Chondrocyte (in vitro differentiated cells): ENCODE measurements around the gene SPINK4. TPM values are rescaled to one million over a fixed set of nuclear protein-coding genes. Genes with fewer than 3 reads are reported as not detected.

Source experiments
- DNase-seq: peaks from one replicate; pipeline ENCODE4 v3.0.0; 2021; ENCODE audit warnings: mixed read lengths, low spot score
- H3K27ac Mint-ChIP-seq: one replicate; pipeline ENCODE4 v1.8.0; 2021; ENCODE audit warnings: mild to moderate bottlenecking, moderate library complexity, mixed read lengths; ENCODE audit not compliant: unreplicated experiment
- H3K27me3 Mint-ChIP-seq: 2 replicates; pipeline ENCODE4 v1.8.0; 2021; ENCODE audit warnings: low read depth, mixed read lengths
- H3K36me3 Mint-ChIP-seq: 2 replicates; pipeline ENCODE4 v1.8.0; 2021; ENCODE audit warnings: low read depth, mixed read lengths
- H3K4me1 Mint-ChIP-seq: 2 replicates; pipeline ENCODE4 v1.8.0; 2021; ENCODE audit warnings: low read depth, mild to moderate bottlenecking, mixed read lengths
- H3K4me3 Mint-ChIP-seq: one replicate; pipeline ENCODE4 v1.8.0; 2021; ENCODE audit warnings: mild to moderate bottlenecking, moderate library complexity, mixed read lengths; ENCODE audit not compliant: unreplicated experiment
- H3K9me3 Mint-ChIP-seq: 2 replicates; pipeline ENCODE4 v1.8.0; 2021; ENCODE audit warnings: low read depth, mixed read lengths
- total RNA-seq: library from RNA; stranded (reverse); gene quantifications from 3 replicates; pipeline ENCODE4 v1.2.1, GENCODE V29; 2021
- TF ChIP-seq, protein P1 (sequence below): fragments of 200-600 bp; sonication (generic); IDR thresholded peaks from 2 replicates; pipeline ENCODE4 v1.5.0; 2021; ENCODE audit warnings: antibody characterized with exemption, mild to moderate bottlenecking, moderate library complexity

The SPINK4 gene
- total RNA-seq, 1 donor from 2014 or later: not detected

GRCh38 chr9:33291901-33292300 lies 51.9 kb downstream of the SPINK4 start:
- H3K4me3 Mint-ChIP-seq: peak overlapping the region; percentile 95
- no peak for DNase-seq
- peaks cover 19% of the 10 kb centered on the region for H3K36me3 Mint-ChIP-seq
- peak overlapping the region; percentile 100 for H3K27ac Mint-ChIP-seq
- no peaks in the 10 kb centered on the region for H3K9me3 Mint-ChIP-seq
- H3K4me1 Mint-ChIP-seq: peaks cover 47% of the 10 kb centered on the region
- TF ChIP-seq, protein P1, sequence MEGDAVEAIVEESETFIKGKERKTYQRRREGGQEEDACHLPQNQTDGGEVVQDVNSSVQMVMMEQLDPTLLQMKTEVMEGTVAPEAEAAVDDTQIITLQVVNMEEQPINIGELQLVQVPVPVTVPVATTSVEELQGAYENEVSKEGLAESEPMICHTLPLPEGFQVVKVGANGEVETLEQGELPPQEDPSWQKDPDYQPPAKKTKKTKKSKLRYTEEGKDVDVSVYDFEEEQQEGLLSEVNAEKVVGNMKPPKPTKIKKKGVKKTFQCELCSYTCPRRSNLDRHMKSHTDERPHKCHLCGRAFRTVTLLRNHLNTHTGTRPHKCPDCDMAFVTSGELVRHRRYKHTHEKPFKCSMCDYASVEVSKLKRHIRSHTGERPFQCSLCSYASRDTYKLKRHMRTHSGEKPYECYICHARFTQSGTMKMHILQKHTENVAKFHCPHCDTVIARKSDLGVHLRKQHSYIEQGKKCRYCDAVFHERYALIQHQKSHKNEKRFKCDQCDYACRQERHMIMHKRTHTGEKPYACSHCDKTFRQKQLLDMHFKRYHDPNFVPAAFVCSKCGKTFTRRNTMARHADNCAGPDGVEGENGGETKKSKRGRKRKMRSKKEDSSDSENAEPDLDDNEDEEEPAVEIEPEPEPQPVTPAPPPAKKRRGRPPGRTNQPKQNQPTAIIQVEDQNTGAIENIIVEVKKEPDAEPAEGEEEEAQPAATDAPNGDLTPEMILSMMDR: no peak
- H3K27me3 Mint-ChIP-seq: no peaks in the 10 kb centered on the region

GRCh38 chr9:33293782-33294181 lies 53.8 kb downstream of the SPINK4 start:
- Mint-ChIP-seq H3K9me3 (no peaks in the 10 kb centered on the region), H3K4me1 (peaks cover 64% of the 10 kb centered on the region), H3K4me3 (no peak overlapping the region), H3K36me3 (peaks cover 30% of the 10 kb centered on the region), H3K27ac (no peak overlapping the region), H3K27me3 (no peaks in the 10 kb centered on the region)
- TF ChIP-seq, protein P1: no peak
- DNase-seq: no peak

DNA sequence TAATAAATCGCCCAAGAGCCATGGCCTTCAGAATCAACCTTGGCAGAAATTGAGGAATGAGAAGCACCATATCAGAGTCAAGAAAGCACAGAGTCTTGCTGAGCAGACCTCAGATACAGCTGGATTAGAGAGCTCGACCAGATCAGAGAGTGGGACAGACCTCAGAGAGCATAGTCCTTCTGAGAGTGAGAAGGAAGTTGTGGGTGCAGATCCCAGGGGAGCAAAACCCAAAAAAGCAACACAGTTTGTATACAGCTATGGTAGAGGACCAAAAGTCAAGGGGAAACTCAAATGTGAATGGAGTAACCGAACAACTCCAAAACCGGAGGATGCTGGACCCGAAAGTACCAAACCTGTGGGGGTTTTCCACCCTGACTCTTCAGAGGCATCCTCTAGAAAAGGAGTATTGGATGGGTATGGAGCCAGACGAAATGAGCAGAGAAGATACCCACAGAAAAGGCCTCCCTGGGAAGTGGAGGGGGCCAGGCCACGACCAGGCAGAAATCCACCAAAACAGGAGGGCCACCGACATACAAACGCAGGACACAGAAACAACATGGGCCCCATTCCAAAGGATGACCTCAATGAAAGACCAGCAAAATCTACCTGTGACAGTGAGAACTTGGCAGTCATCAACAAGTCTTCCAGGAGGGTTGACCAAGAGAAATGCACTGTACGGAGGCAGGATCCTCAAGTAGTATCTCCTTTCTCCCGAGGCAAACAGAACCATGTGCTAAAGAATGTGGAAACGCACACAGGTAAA lies 54.9 kb downstream of the SPINK4 start:
- Mint-ChIP-seq H3K4me1 (peaks cover 61% of the 10 kb centered on the region), H3K27ac (no peak overlapping the region), H3K27me3 (no peaks in the 10 kb centered on the region), H3K36me3 (peaks cover 36% of the 10 kb centered on the region), H3K4me3 (no peak overlapping the region), H3K9me3 (no peaks in the 10 kb centered on the region)
- DNase-seq: no peak
- TF ChIP-seq, protein P1: no peak

GRCh38 chr9:33295571-33295970 lies 55.6 kb downstream of the SPINK4 start:
- peaks cover 38% of the 10 kb centered on the region for H3K36me3 Mint-ChIP-seq
- no peak overlapping the region for H3K27ac Mint-ChIP-seq
- peaks cover 58% of the 10 kb centered on the region for H3K4me1 Mint-ChIP-seq
- no peak overlapping the region for H3K4me3 Mint-ChIP-seq
- TF ChIP-seq, protein P1: no peak
- DNase-seq: no peak
- H3K27me3 Mint-ChIP-seq: no peaks in the 10 kb centered on the region
- H3K9me3 Mint-ChIP-seq: no peaks in the 10 kb centered on the region

DNA sequence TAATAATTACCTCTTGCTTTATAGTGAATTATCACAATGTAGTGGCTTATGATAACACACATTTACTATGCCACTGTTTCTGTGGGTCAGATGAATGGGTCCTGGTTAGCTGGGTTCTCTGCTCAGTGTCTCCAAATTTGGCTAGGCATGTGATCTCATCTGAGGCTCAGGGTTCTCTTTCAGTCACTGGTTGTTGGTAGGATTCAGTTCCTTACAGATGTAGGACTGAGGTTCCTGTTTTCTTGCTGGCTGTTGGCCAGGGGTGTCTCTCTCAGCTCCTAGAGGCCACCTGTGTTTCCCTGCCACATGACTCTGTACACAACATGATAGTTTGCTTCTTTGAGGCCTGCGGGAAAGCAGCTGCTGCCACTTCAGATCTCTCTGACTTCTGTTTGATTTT lies 57.5 kb downstream of the SPINK4 start:
- H3K27ac Mint-ChIP-seq: peak overlapping the region; percentile 8
- no peak overlapping the region for H3K4me3 Mint-ChIP-seq
- no peaks in the 10 kb centered on the region for H3K9me3 Mint-ChIP-seq
- no peak for DNase-seq
- H3K36me3 Mint-ChIP-seq: peaks cover 38% of the 10 kb centered on the region
- H3K4me1 Mint-ChIP-seq: peaks cover 41% of the 10 kb centered on the region
- TF ChIP-seq, protein P1: no peak
- H3K27me3 Mint-ChIP-seq: no peaks in the 10 kb centered on the region

Other genes with a start within 250 kb of the SPINK4 start
- 24.0 to 28.0 TPM (median 27.4 TPM) in 3 replicates for gene APTX, start 238.5 kb upstream of the SPINK4 start, total RNA-seq
- 81.2 to 121 TPM (median 81.9 TPM) in 3 replicates for gene DNAJA1, start 214.9 kb upstream of the SPINK4 start, total RNA-seq
- 17.4 to 21.1 TPM (median 17.5 TPM) in 3 replicates for gene SMU1, start 163.5 kb upstream of the SPINK4 start, total RNA-seq
- 59.0 to 83.5 TPM (median 60.2 TPM) in 3 replicates for gene B4GALT1, start 72.8 kb upstream of the SPINK4 start, total RNA-seq
- 49.2 to 58.3 TPM (median 51.1 TPM) in 3 replicates for gene BAG1, start 24.5 kb downstream of the SPINK4 start, total RNA-seq
- 52.7 to 61.2 TPM (median 58.4 TPM) in 3 replicates for gene CHMP5, start 24.9 kb downstream of the SPINK4 start, total RNA-seq
- gene NFX1, start 50.3 kb downstream of the SPINK4 start, total RNA-seq: 26.8 to 36.6 TPM (median 28.4 TPM) in 3 replicates
- 0.30 to 0.80 TPM (median 0.33 TPM) in 3 replicates for gene AQP7, start 162.4 kb downstream of the SPINK4 start, total RNA-seq
- 3.6 to 4.0 TPM (median 3.6 TPM) in 3 replicates for gene AQP3, start 207.4 kb downstream of the SPINK4 start, total RNA-seq
- gene NOL6, start 233.8 kb downstream of the SPINK4 start, total RNA-seq: 30.4 to 48.1 TPM (median 31.1 TPM) in 3 replicates